GM18519 (cell line): ENCODE data around the gene ZNF592.

Experiments used
- ATAC-seq: cut with Tn5 transposase; IDR thresholded peaks from one replicate; pipeline ENCODE4 v1.9.1; 2021; ENCODE audit warnings: mild to moderate bottlenecking, moderate library complexity; ENCODE audit not compliant: unreplicated experiment, low FRiP score

ZNF592 gene

GRCh38 chr15:84772467-84772866 is 24.1 kb downstream of the ZNF592 start:
- ATAC-seq = no peak

DNA sequence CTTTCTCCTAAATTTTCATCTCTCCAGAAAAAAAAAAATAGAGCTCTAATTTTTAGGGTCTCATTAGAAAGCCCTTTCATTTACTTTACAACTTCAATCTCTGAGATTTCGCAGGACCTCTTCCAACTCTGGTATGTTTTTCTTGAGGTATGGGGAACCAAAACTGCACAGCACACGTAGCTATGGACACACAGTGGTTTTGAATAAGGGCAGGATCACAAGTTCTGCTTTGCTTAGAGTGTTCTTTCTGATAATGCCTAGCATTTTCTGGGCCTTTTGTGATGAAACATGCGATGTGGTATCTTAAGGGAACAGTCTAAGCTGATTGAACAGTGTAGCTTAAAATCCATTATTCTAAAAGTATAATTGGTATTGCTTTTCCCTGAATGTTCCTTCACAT is 25.3 kb downstream of the ZNF592 start:
- ATAC-seq = no peak

GRCh38 chr15:84775867-84776449 is 27.6 kb downstream of the ZNF592 start:
- no peak for ATAC-seq

- ATAC-seq = no peak
Measured at GRCh38 chr15:84778194-84778593, 29.8 kb downstream of the ZNF592 start.

GRCh38 chr15:84780492-84780891 is 32.1 kb downstream of the ZNF592 start:
- ATAC-seq = no peak

- no peak for ATAC-seq
Measured at GRCh38 chr15:84781495-84781894, 33.1 kb downstream of the ZNF592 start.

DNA sequence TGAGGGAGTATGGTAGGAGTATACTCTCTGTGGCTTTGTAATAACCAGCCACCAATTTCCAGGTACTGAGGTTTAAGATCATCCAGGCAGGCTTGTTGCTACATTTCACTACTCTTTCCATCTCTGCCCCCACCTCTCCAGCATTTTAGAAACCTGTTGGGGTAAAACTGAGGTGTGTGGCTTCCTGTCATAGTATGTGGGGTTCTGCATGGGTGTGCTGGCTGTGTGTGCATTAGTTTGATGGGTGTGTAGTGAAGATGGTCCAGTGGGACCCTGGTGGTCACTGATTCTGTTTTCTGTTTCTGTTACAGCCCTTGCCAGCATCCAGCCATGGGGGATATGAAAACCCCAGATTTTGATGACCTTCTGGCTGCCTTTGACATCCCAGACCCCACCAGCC is 34.0 kb downstream of the ZNF592 start:
- ATAC-seq = no peak

DNA sequence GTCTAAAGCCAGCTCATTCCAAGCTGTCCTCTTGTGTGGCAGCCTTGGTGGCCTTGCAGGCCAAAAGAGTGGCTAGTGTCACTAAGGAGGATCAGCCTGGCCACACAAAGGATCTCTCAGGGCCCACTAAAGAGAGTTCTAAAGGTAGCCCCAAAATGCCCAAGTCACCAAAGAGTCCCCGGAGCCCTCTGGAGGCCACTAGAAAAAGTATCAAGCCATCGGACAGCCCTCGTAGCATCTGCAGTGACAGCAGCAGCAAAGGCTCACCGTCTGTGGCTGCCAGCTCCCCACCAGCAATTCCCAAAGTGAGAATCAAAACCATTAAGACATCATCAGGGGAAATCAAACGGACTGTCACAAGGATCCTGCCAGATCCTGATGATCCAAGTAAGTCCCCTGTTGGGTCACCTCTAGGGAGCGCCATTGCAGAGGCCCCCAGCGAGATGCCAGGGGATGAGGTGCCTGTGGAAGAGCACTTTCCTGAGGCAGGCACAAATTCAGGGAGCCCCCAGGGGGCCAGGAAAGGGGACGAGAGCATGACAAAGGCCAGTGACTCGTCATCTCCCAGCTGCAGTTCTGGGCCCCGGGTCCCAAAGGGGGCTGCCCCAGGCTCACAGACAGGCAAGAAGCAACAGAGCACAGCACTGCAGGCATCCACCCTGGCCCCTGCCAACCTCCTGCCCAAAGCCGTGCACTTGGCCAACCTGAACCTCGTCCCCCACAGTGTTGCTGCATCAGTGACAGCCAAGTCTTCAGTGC is 35.3 kb downstream of the ZNF592 start:
- ATAC-seq = no peak

- ATAC-seq = no peak
Measured at GRCh38 chr15:84784262-84784661, 35.9 kb downstream of the ZNF592 start.

- ATAC-seq = no peak
Measured at GRCh38 chr15:84785053-84785452, 36.7 kb downstream of the ZNF592 start.

DNA sequence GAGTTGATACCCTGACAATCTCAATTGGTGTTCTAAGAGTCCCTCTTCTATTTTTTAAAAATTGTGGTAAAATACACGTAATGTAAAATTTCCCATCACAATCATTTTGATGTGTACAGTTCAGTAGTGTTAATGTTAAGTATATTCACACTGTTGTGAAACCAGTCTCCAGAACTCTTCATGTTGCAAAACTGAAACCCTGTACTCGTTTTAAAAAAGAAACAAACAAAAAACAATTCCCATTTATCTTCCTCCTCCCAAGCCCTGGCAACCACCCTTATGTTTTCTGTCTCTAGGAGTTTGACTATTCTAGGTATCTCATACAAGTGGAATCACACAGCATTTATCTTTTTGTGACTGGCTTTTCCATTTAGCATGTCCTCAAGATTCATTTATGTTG is 40.1 kb downstream of the ZNF592 start:
- no peak for ATAC-seq

- ATAC-seq = no peak
Measured at GRCh38 chr15:84789762-84790161, 41.4 kb downstream of the ZNF592 start.

DNA sequence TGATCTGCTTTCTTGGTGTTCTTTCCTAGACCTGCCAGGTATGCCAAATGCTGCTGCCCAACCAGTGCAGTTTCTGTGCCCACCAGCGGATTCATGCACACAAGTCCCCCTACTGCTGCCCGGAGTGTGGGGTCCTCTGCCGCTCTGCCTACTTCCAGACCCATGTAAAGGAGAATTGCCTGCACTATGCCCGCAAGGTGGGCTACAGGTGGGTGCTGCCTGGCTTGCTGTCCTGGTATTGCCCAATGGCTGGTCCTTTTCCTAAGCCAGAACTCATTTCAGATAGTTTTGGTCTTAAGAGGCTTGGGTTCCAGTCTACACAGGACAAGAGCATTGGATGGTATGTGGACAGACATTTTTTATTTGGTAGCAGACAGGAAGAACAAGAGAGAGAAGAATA is 42.3 kb downstream of the ZNF592 start:
- ATAC-seq = no peak

- ATAC-seq = no peak
Measured at GRCh38 chr15:84791763-84792162, 43.4 kb downstream of the ZNF592 start.

GRCh38 chr15:84793431-84794161 is 45.2 kb downstream of the ZNF592 start:
- ATAC-seq = no peak

DNA sequence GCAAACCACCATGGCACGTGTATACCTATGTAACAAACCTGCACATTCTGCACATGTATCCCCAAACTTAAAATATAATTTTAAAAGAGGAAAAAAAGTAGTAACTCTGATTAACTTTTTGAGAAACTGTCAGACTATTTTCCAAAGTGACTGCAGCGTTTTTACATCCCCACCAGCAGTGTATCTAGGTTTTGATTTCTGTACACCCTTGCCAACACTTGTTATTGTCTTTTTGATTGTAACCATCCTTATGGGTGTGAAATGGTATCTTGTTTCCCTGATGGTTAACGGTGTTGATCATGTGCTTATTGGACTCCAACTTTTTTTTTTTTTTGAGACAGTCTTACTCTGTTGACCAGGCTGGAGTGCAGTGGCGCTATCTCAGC is 45.8 kb downstream of the ZNF592 start:
- no peak for ATAC-seq

- no peak for ATAC-seq
Measured at GRCh38 chr15:84795186-84795585, 46.8 kb downstream of the ZNF592 start.

DNA sequence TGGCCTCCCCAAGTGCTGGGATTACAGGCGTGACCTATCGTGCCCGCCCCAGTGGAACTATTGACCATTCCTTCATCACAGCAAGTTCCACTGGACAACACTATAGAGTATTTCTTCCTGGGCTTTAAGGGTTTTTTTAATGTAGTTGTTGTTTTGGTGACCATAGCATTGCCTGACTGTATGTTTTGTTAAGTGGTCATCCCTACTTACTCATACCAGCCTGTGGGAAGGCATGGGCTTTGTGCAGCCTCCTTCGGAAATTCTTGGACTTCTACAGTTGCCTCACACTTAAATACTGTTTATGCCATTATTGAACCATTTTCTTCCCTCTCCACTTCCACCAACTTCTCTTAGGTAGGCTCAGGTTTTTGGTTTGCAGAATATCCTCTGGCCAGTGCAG is 48.8 kb downstream of the ZNF592 start:
- no peak for ATAC-seq

DNA sequence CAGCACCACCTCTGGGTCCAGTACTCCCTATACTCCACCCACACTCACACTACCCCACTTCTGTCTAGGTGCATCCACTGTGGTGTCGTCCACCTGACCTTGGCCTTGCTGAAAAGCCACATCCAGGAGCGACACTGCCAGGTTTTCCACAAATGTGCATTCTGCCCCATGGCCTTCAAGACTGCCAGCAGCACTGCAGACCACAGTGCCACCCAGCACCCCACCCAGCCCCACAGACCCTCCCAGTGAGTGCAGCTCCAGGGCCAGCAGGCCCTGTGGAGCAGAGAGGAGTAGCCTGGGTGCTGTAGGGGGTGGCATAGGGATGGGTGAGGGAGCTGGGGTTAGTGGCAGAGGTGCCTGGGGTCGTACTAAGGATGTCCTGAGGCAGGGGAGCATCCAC is 49.4 kb downstream of the ZNF592 start:
- ATAC-seq = no peak

GRCh38 chr15:84798436-84798946 is 50.1 kb downstream of the ZNF592 start:
- no peak for ATAC-seq

DNA sequence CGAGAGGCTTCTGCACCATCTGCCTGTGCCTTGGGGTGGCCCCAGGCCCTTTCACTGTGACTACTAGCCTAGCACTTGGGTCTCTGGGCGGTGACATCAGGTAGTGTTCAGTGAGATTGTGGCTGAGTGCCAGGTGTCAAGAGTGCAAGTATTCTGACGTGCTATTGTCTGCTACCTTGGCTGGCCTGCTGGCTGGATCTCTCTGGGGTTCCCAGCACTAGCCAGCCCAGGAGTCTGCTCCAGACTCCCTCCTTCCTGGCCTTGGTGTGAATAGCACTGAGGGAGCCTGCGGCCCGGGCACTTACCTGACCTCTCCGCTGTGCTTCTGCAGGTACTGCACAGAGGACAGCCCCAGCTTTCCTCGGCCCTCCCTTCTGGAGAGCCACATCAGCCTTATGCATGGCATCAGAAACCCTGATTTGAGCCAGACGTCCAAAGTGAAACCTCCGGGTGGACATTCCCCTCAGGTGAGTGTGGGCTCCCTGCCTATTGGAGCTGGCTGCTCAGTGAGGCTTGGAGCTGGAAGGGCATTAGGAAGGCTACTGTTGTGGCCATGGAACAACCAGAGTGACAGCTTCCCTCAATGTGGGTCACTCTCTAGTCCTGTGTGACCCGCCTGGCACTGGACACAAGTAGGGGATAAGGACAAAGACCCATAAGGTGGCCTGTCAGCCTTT is 51.3 kb downstream of the ZNF592 start:
- ATAC-seq = no peak
